ENCODE data around the gene SHBG. TPM values are rescaled to one million over a fixed set of nuclear protein-coding genes. Genes with fewer than 3 reads are reported as not detected.

The SHBG gene
- total RNA-seq, 1 experiment from 2014 or later: not detected

GRCh38 chr17:7647018-7647417 is 17.1 kb downstream of the SHBG start:
- H3K27me3 ChIP-seq (replicated peaks; ENCODE audit: insufficient read depth, low read depth, low read length, poor library complexity): peaks cover 6% of the 10 kb centered on the region
- no TSS peak for BruUV-seq (replicated peaks)
- intact Hi-C loops (cut with micrococcal nuclease; ENCODE audit: unreplicated experiment): no loop called here
- no peak overlapping the region for H3K27ac ChIP-seq (ENCODE audit: low read depth, low read length, poor library complexity, severe bottlenecking)
- H3K4me3 ChIP-seq (ENCODE audit: low read depth, low read length, poor library complexity, severe bottlenecking): no peak overlapping the region
- DNase-seq (ENCODE audit: low spot score): no peak
- H3K36me3 ChIP-seq (ENCODE audit: insufficient read depth, low read length, poor library complexity, severe bottlenecking): no peaks in the 10 kb centered on the region
- TF ChIP-seq, protein P1, sequence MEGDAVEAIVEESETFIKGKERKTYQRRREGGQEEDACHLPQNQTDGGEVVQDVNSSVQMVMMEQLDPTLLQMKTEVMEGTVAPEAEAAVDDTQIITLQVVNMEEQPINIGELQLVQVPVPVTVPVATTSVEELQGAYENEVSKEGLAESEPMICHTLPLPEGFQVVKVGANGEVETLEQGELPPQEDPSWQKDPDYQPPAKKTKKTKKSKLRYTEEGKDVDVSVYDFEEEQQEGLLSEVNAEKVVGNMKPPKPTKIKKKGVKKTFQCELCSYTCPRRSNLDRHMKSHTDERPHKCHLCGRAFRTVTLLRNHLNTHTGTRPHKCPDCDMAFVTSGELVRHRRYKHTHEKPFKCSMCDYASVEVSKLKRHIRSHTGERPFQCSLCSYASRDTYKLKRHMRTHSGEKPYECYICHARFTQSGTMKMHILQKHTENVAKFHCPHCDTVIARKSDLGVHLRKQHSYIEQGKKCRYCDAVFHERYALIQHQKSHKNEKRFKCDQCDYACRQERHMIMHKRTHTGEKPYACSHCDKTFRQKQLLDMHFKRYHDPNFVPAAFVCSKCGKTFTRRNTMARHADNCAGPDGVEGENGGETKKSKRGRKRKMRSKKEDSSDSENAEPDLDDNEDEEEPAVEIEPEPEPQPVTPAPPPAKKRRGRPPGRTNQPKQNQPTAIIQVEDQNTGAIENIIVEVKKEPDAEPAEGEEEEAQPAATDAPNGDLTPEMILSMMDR (conservative IDR thresholded peaks at IDR 0.05; ENCODE audit: low read depth, low read length): no peak
- TF ChIP-seq EZH2 (IDR thresholded peaks at IDR 0.05; ENCODE audit: borderline replicate concordance, low read depth, low read length, poor library complexity, severe bottlenecking): no peak
- no peaks in the 10 kb centered on the region for H3K4me1 ChIP-seq (ENCODE audit: insufficient read depth, low read length, poor library complexity, severe bottlenecking)
- ChIA-PET CTCF (interaction anchor here (0.7 kb wide), 1 partner anchor 47 kb away, joined by 9 read pairs; no protein-coding TSS in a partner anchor), POLR2A (ENCODE audit: low non-redundant PET) (no interaction called here)
- H3K9me3 ChIP-seq (ENCODE audit: low read depth, low read length, poor library complexity, severe bottlenecking): no peaks in the 10 kb centered on the region

DNA sequence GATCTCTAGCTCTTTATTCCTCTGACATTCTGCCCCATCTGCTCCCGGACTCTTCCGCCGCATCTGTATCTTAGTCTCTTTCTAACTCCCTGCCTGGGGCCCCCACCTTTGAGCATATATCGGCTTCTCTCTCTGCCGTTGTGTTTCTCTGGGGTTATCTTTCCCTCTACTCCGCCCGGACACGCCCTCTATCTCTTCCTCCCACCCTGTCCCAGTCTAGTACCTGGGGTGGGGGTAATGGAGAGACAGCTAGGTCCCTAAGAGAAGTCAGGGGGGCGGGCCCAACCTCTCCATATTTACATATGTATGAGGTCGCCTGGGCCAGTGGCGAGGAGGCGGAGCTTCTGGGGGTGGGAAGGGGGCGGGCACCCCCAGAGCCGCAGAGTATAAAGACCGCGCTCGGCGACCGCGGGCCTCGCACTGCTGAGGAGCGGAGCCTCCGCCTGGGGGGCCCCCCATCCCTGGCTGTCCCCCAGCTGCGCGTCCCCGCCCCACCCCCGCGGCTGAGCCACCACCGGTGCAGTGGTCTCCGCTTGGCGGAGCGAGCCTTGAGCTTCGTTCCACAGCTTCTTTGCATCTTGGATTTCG is 20.7 kb downstream of the SHBG start, which contains the start of gene ATP1B2:
Gene ATP1B2 (plus strand): TSS at position 418 of the 588 bp plus-strand sequence. CDS start 593 bp downstream, outside the sequence.
- H3K36me3 ChIP-seq (ENCODE audit: insufficient read depth, low read length, poor library complexity, severe bottlenecking): no peaks in the 10 kb centered on the region
- H3K9me3 ChIP-seq (ENCODE audit: low read depth, low read length, poor library complexity, severe bottlenecking): no peaks in the 10 kb centered on the region
- H3K27ac ChIP-seq (ENCODE audit: low read depth, low read length, poor library complexity, severe bottlenecking): no peak within 1 kb of the TSS
- H3K27me3 ChIP-seq (replicated peaks; ENCODE audit: insufficient read depth, low read depth, low read length, poor library complexity): peaks cover 14% of the 10 kb centered on the region
- H3K4me1 ChIP-seq (ENCODE audit: insufficient read depth, low read length, poor library complexity, severe bottlenecking): no peaks in the 10 kb centered on the region
- TF ChIP-seq, protein P1 (conservative IDR thresholded peaks at IDR 0.05; ENCODE audit: low read depth, low read length): no peak
- no peak for TF ChIP-seq EZH2 (IDR thresholded peaks at IDR 0.05; ENCODE audit: borderline replicate concordance, low read depth, low read length, poor library complexity, severe bottlenecking)
- peak; percentile 84 for DNase-seq (ENCODE audit: low spot score)
- ChIA-PET POLR2A (ENCODE audit: low non-redundant PET) (interaction anchor here (0.6 to 1.1 kb wide), 7 partner anchors 9 to 209 kb away, joined by 3 to 10 read pairs (median 4); partner anchors contain the start of genes NAA38 and SAT2), CTCF (interaction anchor here (0.5 to 1.3 kb wide), 5 partner anchors 22 to 185 kb away, joined by 3 to 7 read pairs (median 5); no protein-coding TSS in a partner anchor)
- H3K4me3 ChIP-seq (ENCODE audit: low read depth, low read length, poor library complexity, severe bottlenecking): peak within 1 kb of the TSS; percentile 66
- no TSS peak for BruUV-seq (replicated peaks)
- intact Hi-C loops (cut with micrococcal nuclease; ENCODE audit: unreplicated experiment): no loop called here

- Histone ChIP-seq H3K36me3 (ENCODE audit: insufficient read depth, low read length, poor library complexity, severe bottlenecking) (no peaks in the 10 kb centered on the region), H3K4me1 (ENCODE audit: insufficient read depth, low read length, poor library complexity, severe bottlenecking) (no peaks in the 10 kb centered on the region), H3K27me3 (replicated peaks; ENCODE audit: insufficient read depth, low read depth, low read length, poor library complexity) (peaks cover 14% of the 10 kb centered on the region), H3K27ac (ENCODE audit: low read depth, low read length, poor library complexity, severe bottlenecking) (no peak overlapping the region), H3K4me3 (ENCODE audit: low read depth, low read length, poor library complexity, severe bottlenecking) (peak overlapping the region; percentile 66), H3K9me3 (ENCODE audit: low read depth, low read length, poor library complexity, severe bottlenecking) (no peaks in the 10 kb centered on the region)
- intact Hi-C loops (cut with micrococcal nuclease; ENCODE audit: unreplicated experiment): no loop called here
- BruUV-seq (replicated peaks): no TSS peak
- DNase-seq (ENCODE audit: low spot score): no peak
- POLR2A ChIA-PET (ENCODE audit: low non-redundant PET): interaction anchor here (0.6 to 1.1 kb wide), 2 partner anchors 71 to 206 kb away, joined by 4 to 5 read pairs; partner anchors contain the start of gene NAA38
- TF ChIP-seq EZH2 (IDR thresholded peaks at IDR 0.05; ENCODE audit: borderline replicate concordance, low read depth, low read length, poor library complexity, severe bottlenecking): no peak
- TF ChIP-seq, protein P1 (conservative IDR thresholded peaks at IDR 0.05; ENCODE audit: low read depth, low read length): no peak
- CTCF ChIA-PET: interaction anchor here (0.6 to 1.3 kb wide), 2 partner anchors 22 to 104 kb away, joined by 4 to 7 read pairs; no protein-coding TSS in a partner anchor
Measured at GRCh38 chr17:7651097-7651664, 21.2 kb downstream of the SHBG start.

Data from A673 (cell line).